Measurements from ENCODE around the gene PTAFR. TPM values are rescaled to one million over a fixed set of nuclear protein-coding genes. Genes with fewer than 3 reads are reported as not detected.
A peak's percentile ranks its signal among the peaks of the same experiment; 100 is the strongest.

PTAFR gene, protein sequence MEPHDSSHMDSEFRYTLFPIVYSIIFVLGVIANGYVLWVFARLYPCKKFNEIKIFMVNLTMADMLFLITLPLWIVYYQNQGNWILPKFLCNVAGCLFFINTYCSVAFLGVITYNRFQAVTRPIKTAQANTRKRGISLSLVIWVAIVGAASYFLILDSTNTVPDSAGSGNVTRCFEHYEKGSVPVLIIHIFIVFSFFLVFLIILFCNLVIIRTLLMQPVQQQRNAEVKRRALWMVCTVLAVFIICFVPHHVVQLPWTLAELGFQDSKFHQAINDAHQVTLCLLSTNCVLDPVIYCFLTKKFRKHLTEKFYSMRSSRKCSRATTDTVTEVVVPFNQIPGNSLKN
- total RNA-seq = under 1 TPM; 0.15 to 0.19 TPM

DNA sequence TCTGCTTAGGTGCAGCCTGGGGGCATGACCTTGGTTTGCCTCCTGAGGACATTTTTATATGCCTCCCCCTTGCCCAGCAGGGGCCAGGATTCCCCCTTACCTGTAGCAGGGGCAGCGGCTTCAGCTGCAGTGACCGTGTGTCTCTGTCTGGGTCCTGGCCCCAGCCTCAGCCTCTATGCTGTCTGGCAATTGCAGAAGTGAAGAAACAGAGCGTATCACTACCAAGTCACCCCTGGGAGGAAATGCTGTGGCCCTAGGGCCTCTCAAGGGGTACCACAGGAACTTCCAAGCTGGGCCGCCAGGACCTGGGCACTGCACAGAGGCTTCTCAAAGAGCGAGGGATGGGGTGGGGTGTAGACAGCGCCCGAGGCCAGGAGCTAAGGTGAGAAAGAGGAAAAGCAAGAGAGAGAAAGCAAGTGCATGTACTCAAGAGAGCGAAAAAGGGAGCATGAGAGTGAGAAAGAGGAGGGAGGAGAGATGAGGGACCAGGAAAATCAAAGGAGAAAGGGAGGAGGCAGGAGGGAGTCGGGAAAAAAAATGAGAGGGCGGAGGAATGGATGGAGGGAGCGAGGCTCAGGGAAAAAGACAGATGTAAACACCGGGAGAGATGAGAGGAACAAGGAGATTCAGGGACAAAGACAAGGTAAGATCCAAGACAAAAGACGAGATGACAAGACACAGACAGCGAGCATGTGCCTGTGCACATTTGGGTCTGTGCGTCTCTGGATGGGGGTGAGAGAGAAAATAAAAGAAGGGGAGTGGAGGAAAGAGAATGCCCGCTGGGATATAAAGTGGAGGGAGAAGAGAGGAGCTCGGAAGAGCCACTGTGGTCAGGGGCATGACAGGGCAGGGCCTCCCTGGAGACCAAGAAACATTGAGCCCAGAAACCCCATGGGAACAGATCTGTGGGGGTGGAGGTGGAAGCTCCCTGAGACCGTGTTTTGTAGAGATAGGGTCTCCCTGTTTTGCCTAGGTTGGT lies at the start of gene PTAFR:
Gene PTAFR (minus strand): TSS at position 199 of the 979 bp plus-strand sequence. CDS start 25,669 bp downstream, outside the sequence.
- Mint-ChIP-seq H3K27me3 (peaks cover 34% of the 10 kb centered on the region), H3K4me1 (ENCODE audit: low read depth) (peaks cover 22% of the 10 kb centered on the region), H3K36me3 (no peaks in the 10 kb centered on the region), H3K27ac (no peak within 1 kb of the TSS), H3K4me3 (no peak within 1 kb of the TSS), H3K9me3 (no peaks in the 10 kb centered on the region)
- ChIA-PET CTCF (interaction anchor here (0.6 kb wide), 1 partner anchor 426 kb away, joined by 3 read pairs; no protein-coding TSS in a partner anchor), POLR2A (no interaction called here)
- intact Hi-C loops (cut with micrococcal nuclease) = no loop called here
- no peak for DNase-seq

DNA sequence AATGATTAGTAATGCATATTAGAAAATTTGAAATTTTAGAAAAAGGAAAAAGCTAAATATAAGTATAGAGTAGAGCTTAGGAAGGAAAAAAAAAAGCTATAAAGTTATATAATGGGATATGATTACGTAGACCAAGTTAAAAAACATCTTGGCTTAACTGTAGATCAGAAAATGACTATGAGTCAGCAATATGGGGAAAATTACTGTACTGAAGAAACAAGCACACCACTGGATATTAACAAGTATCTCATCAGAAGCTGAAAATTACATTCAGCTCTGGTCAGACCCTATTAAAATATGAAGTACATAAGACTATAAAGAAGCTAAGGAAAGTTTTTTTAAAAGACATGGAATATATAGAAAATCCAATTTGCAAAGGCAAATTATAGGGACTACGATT lies 36.8 kb upstream of the PTAFR start:
- H3K4me3 Mint-ChIP-seq = no peak overlapping the region
- POLR2A ChIA-PET = interaction anchor here (0.7 kb wide), 1 partner anchor 497 kb away, joined by 6 read pairs; no protein-coding TSS in a partner anchor

DNA sequence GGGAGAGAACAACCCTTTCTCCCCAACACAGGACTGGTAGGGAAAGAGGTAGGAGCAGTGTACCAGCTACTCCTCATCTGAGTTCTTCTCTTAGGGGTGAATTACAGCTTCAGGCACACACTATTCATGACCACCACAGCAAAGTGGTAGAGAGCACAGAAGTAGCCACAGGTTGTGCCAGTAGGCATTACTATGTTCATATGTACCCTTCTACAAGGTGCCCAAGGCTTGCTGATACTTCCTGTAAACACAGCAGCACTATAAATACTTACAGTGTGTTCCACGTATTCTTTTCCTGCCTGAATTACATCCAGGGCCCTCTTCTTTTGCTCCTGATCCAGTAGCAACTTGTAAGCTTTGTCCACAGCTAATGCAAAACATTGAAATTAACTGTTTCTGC lies 33.2 kb upstream of the PTAFR start:
- no peaks in the 10 kb centered on the region for H3K27me3 Mint-ChIP-seq
- H3K27ac Mint-ChIP-seq = no peak overlapping the region
- no peaks in the 10 kb centered on the region for H3K9me3 Mint-ChIP-seq
- H3K4me1 Mint-ChIP-seq (ENCODE audit: low read depth) = peaks cover 2% of the 10 kb centered on the region
- H3K4me3 Mint-ChIP-seq = no peak overlapping the region
- ChIA-PET POLR2A (interaction anchor here (1.3 kb wide), 1 partner anchor 10 kb away, joined by 4 read pairs; no protein-coding TSS in a partner anchor), CTCF (interaction anchor here (0.6 to 10.5 kb wide), 27 partner anchors 10 to 351 kb away, joined by 3 to 224 read pairs (median 4); partner anchors contain the start of gene EYA3)
- peaks cover 19% of the 10 kb centered on the region for H3K36me3 Mint-ChIP-seq
- intact Hi-C loops (cut with micrococcal nuclease) = loop anchor here (1.0 to 5.0 kb wide), 2 partner anchors 118 to 352 kb away; no protein-coding TSS in a partner anchor
- DNase-seq = no peak

More for the DNA sequence above, 36.8 kb upstream of the PTAFR start:
- H3K27ac Mint-ChIP-seq = no peak overlapping the region
- peaks cover 2% of the 10 kb centered on the region for H3K4me1 Mint-ChIP-seq (ENCODE audit: low read depth)
- no peaks in the 10 kb centered on the region for H3K27me3 Mint-ChIP-seq
- no peak for DNase-seq
- no peaks in the 10 kb centered on the region for H3K9me3 Mint-ChIP-seq
- H3K36me3 Mint-ChIP-seq = peaks cover 11% of the 10 kb centered on the region
- CTCF ChIA-PET = interaction anchor here (0.5 to 10.5 kb wide), 5 partner anchors 8 to 124 kb away, joined by 3 to 224 read pairs (median 4); partner anchors contain the start of gene EYA3
- intact Hi-C loops (cut with micrococcal nuclease) = no loop called here

DNA sequence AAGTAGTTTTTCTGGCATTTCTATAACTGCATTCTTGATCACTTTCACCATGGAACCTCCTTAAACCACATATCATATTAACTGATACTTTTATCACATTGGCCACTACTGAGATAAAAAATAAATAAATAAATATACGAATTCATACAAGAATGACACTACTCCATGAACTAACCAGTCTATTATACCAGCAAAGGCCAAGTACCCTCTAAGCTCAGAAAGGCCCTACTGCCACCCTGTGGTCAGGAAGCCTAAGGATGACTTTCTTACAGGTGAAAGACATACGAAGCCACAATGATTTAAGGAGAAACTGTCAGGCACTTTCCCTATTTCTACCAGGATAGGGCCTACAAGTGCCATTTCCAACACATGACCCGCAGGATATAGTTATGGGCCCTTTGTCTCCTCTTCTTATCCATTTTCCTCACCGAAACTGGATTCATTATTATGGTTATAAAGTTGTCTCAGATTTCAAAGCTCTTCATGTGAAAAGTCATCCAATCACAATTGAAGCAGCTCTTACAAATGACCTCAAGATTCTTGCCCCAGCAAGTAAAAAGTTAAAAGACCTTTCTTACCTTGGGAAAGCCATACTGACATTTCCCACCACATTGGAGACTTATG lies 32.4 kb upstream of the PTAFR start:
- Mint-ChIP-seq H3K27ac (no peak overlapping the region), H3K9me3 (no peaks in the 10 kb centered on the region), H3K36me3 (peaks cover 26% of the 10 kb centered on the region), H3K27me3 (no peaks in the 10 kb centered on the region), H3K4me1 (ENCODE audit: low read depth) (peaks cover 2% of the 10 kb centered on the region), H3K4me3 (no peak overlapping the region)
- POLR2A ChIA-PET = interaction anchor here (1.3 kb wide), 1 partner anchor 10 kb away, joined by 4 read pairs; no protein-coding TSS in a partner anchor
- DNase-seq = peak; percentile 72
- intact Hi-C loops (cut with micrococcal nuclease) = loop anchor here (1.0 to 5.0 kb wide), 2 partner anchors 118 to 352 kb away; no protein-coding TSS in a partner anchor
- CTCF ChIA-PET = interaction anchor here (0.6 to 10.5 kb wide), 31 partner anchors 9 to 351 kb away, joined by 3 to 224 read pairs (median 4); partner anchors contain the start of gene EYA3

DNA sequence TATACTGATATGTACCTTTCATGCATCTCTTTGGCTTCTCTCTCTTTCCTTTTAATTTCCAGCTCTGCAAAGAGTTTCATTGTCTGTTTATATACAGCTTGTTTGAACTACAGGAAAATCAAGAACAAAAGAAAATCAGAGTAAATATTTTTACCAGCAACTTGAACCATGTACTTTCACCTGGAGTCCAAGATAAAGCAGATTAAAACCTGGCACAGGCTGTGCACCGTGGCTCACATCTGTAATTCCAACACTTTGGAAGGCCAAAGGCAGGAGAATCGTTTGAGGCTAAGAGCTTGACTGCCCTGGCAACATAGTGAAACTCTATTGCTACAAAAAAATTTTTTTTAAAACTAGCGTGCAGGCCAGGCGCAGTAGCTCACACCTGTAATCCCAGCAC lies 28.8 kb upstream of the PTAFR start:
- H3K4me1 Mint-ChIP-seq (ENCODE audit: low read depth) = peaks cover 12% of the 10 kb centered on the region
- H3K27ac Mint-ChIP-seq = no peak overlapping the region
- ChIA-PET CTCF (interaction anchor here (0.6 to 10.5 kb wide), 3 partner anchors 9 to 125 kb away, joined by 3 to 224 read pairs (median 4); partner anchors contain the start of gene EYA3), POLR2A (no interaction called here)
- no peaks in the 10 kb centered on the region for H3K9me3 Mint-ChIP-seq
- peaks cover 47% of the 10 kb centered on the region for H3K36me3 Mint-ChIP-seq
- DNase-seq = no peak
- no peaks in the 10 kb centered on the region for H3K27me3 Mint-ChIP-seq
- intact Hi-C loops (cut with micrococcal nuclease) = loop anchor here (5.0 kb wide), 1 partner anchor 348 kb away; no protein-coding TSS in a partner anchor
- H3K4me3 Mint-ChIP-seq = no peak overlapping the region

DNA sequence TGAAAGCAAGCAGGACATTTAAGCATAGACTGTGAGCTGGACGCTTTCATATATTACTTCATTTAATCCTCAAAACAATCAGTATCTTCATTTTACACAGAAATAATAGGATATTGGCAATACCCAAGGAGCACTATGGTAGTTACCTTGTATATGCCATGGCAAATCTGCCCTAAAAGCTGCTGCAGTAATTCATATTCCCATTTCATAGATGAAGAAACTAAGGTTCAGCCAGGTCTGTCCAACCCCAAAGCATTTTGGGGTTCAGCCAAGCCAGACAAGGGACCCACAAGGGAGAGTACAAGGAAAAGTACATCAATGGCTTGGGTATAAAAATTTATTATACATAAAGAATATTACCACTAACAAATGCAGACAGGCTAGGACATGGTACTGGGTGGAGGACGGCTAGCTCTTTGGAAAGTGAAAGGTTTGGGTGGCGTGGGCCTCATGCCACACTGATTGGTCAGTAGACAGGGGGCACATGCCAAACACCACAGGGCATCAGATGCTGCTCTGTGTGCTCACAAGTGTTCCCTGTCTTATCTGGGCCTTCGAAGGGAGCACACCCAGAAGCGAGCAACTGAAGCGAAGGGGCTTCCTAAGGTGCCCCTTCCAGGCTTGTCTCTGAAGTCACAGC lies 23.9 kb upstream of the PTAFR start:
- intact Hi-C loops (cut with micrococcal nuclease) = loop anchor here (1.0 to 2.0 kb wide), 4 partner anchors 56 to 288 kb away; partner anchors contain the start of gene EYA3

DNA sequence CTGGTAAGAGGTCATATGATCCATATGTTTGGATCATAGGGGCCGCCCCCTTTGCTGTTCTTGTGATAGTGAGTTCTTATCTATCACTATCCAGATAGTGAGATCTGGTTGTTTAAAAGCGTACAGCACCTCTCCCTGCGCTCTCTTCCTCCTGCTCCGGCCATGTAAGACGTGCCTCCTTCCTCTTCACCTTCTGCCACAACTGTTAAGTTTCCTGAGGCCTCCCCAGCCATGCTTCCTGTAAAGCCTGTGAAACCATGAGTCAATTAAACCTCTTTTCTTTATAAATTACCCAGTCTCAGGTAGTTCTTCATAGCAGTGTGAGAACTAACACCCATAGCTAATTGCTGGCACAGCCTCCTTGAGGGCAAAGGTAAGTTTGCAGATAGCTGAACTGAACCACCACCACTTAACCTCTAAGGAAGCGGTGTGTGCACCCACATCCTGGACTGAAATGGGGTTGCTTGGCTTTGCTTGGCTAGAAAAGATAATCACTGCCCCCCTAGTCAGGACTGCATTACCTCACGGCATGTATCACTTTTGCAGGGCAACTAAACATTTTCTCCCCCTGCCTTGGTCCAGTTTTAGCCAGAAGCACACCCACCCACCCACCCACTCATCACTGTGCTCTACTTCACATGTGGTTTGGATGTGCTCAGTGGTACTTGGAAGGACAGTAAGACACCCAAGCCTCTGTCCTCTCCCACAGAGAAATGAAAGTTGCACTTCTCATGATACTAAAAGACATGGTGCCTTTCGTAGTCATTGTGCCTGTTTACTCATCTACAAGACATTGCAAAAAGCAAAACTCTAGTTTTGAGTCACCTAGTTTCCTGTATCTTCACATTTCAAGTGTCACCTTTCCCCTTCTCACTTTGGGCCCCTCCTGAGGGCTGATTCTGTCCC lies 23.1 kb upstream of the PTAFR start:
- Mint-ChIP-seq H3K27ac (peak overlapping the region; percentile 87), H3K4me1 (ENCODE audit: low read depth) (peaks cover 41% of the 10 kb centered on the region)
- CTCF ChIA-PET = interaction anchor here (1.0 to 2.2 kb wide), 6 partner anchors 9 to 110 kb away, joined by 3 to 9 read pairs (median 6); no protein-coding TSS in a partner anchor

More for the DNA sequence above, 23.9 kb upstream of the PTAFR start:
- Mint-ChIP-seq H3K4me3 (no peak overlapping the region), H3K27me3 (no peaks in the 10 kb centered on the region), H3K27ac (peak overlapping the region; percentile 87), H3K9me3 (peaks cover 17% of the 10 kb centered on the region), H3K4me1 (ENCODE audit: low read depth) (peaks cover 41% of the 10 kb centered on the region), H3K36me3 (peaks cover 68% of the 10 kb centered on the region)
- ChIA-PET CTCF (interaction anchor here (1.1 to 2.2 kb wide), 4 partner anchors 8 to 111 kb away, joined by 4 to 9 read pairs (median 8); no protein-coding TSS in a partner anchor), POLR2A (interaction anchor here (1.7 to 2.1 kb wide), 4 partner anchors 9 to 112 kb away, joined by 4 to 12 read pairs (median 8); partner anchors contain the start of gene EYA3)
- DNase-seq = no peak

DNA sequence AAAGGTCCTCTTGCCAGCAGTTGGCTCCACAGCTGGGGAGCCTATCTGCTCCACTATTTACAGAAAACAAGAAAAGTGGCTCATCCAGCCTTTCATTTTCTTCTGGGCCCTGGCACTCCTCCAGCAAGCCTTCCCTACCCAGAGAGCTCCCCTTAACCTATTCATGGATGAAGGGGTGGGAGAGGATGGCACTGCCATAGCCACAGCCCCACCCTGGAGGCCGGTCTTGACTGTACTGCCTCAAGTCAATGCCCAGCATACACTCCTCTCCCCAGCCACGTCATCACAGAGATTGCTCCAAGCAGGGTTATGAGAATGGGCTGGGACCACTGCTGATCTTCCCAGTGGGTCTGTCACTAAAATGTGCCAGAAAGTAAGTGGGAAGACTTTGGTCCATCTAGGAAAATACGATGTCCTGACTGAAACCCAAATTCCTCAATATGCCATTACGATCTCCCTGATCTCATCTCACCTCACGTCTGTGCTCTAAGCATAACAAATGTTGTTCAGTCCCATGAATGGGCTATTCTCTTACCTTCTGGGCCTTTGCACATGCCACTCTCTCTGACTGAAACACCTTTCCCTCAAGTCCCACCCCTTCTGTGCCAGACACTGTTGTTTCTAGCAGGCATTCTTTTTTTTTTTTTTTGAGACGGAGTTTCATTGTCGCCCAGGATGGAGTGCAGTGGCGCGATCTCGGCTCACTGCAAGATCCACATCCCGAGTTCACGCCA lies 21.4 kb upstream of the PTAFR start:
- Mint-ChIP-seq H3K4me1 (ENCODE audit: low read depth) (peaks cover 41% of the 10 kb centered on the region), H3K4me3 (no peak overlapping the region), H3K27me3 (no peaks in the 10 kb centered on the region), H3K9me3 (peaks cover 17% of the 10 kb centered on the region), H3K36me3 (peaks cover 53% of the 10 kb centered on the region), H3K27ac (no peak overlapping the region)
- CTCF ChIA-PET = interaction anchor here (1.3 kb wide), 1 partner anchor 12 kb away, joined by 4 read pairs; no protein-coding TSS in a partner anchor
- intact Hi-C loops (cut with micrococcal nuclease) = loop anchor here (2.0 kb wide), 1 partner anchor 49 kb away; no protein-coding TSS in a partner anchor
- POLR2A ChIA-PET = interaction anchor here (0.9 kb wide), 1 partner anchor 51 kb away, joined by 3 read pairs; no protein-coding TSS in a partner anchor
- no peak for DNase-seq

More for the DNA sequence above, 23.1 kb upstream of the PTAFR start:
- Mint-ChIP-seq H3K36me3 (peaks cover 64% of the 10 kb centered on the region), H3K27me3 (no peaks in the 10 kb centered on the region), H3K9me3 (peaks cover 17% of the 10 kb centered on the region), H3K4me3 (peak overlapping the region; percentile 28)
- POLR2A ChIA-PET = interaction anchor here (1.0 to 2.1 kb wide), 6 partner anchors 9 to 111 kb away, joined by 4 to 12 read pairs (median 5); partner anchors contain the start of gene EYA3
- DNase-seq = peak; percentile 89
- intact Hi-C loops (cut with micrococcal nuclease) = loop anchor here (1.0 to 2.0 kb wide), 6 partner anchors 30 to 287 kb away; partner anchors contain the start of gene EYA3

DNA sequence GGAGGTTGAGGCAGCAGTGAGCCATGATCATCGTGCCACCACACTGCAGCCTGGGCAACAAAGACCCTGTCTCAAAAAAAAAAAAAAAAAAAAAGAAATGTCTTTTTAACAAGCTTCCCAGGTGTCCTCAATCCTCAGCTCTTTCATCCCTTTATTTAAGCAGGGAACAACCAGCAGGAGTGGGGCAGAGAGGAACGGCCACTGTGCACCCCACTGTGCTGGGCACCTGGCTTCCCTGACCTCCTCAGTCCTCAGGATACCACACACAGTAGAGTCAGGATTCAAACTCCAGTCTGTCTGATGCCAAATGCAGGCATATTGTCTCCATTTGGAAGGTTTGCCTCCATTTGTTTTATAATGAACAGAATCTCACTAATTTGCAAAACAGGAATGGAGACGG lies 19.8 kb upstream of the PTAFR start:
- intact Hi-C loops (cut with micrococcal nuclease) = no loop called here
- no peaks in the 10 kb centered on the region for H3K27me3 Mint-ChIP-seq
- DNase-seq = no peak
- peaks cover 41% of the 10 kb centered on the region for H3K4me1 Mint-ChIP-seq (ENCODE audit: low read depth)
- H3K4me3 Mint-ChIP-seq = no peak overlapping the region
- ChIA-PET CTCF (interaction anchor here (0.6 to 1.3 kb wide), 4 partner anchors 12 to 105 kb away, joined by 3 to 6 read pairs (median 4); no protein-coding TSS in a partner anchor), POLR2A (interaction anchor here (1.3 kb wide), 1 partner anchor 108 kb away, joined by 5 read pairs; the partner anchor contains the start of gene EYA3)
- peaks cover 17% of the 10 kb centered on the region for H3K9me3 Mint-ChIP-seq
- H3K27ac Mint-ChIP-seq = no peak overlapping the region
- peaks cover 46% of the 10 kb centered on the region for H3K36me3 Mint-ChIP-seq

Data from activated CD4-positive, alpha-beta memory T cell treated with anti-CD3 and anti-CD28 coated beads for 36 hours (primary cell).